ENCODE measurements around the gene GRM5.

GRM5 gene

DNA sequence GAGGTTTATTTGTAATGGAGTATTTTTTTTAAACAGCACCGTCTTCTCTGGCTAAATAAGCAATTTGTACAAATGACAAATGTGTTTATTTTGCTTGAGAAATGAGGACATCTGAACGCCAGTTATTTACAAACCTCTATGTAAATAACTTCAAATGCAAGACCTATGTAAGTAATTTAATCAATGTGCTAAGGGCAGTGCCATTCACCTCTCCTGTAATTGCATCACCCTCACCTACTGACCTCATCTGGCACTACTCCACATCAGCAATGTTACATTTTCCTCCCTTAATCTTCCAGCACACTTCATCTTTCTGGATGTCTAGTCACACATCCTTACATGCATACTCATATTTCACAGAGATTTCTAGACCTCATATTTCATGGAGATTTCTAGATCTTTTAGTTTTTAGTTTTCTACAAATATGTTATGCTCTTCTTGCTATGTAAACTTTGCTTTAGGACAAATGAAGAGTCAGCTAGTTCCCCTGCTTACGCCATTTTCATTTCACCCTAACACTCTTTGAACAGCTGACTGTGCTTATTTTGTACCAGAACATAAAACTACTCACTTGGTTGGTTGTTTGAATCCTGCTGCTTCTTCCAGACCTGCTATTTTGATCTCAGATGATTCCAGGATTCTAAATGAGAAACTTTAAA, 238.6 kb downstream of the GRM5 start:
- DNase-seq: no peak

DNA sequence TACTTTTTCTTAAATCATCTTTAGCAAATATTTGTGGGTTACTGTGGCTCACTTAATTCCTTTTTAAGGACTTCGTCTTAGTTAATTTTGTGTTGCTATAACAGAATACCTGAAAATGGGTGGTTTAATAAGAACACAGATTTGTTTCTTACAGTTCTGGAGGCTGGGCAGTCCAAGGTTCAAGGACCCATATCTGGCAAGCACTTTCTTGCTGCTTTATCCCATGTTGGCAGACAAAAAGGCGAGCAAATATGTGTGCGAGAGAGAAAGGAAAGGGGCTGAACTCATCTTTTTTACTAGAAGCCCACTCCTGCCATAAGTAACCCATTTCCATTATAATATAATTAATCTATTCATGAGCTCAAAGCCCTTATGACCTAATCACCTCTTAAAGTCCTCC, 246.2 kb downstream of the GRM5 start:
- DNase-seq: no peak

DNA sequence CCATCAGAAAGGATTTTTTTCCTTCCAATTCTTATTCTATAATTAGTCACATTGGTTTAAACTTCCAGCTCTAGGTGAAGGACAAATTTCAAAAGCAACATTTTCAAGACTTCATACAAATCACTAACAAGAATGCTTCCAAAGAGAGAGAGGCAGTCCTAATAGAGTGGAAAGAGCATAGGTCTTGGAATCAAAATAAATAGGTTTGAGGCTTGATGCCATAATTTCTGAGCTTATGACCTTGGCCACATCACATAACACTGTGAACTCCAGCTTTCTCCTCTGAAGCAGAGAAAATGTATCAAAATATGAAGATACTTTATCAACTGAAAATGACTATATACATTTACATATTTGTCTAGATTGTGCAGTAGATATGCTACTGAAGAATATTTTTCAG, 246.8 kb downstream of the GRM5 start:
- DNase-seq: no peak

DNA sequence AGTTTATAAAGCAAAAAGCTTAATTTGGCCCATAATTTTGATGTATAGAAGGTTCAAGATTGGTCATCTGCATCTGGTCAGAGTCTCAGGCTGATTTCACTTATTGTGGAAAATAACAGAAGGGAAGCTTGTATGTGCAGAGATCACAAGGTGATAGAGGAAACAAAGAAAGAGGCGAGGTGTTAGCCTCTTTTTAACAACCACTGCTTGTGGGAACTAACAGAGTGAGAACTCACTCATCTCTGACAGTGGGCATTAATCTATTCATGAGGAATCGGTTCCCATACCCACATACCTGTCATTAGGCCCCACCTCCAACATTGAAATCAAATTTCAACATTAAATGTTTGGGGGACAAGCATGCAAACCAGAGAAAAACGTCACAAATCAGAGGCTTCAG, 250.3 kb downstream of the GRM5 start:
- DNase-seq: no peak

DNA sequence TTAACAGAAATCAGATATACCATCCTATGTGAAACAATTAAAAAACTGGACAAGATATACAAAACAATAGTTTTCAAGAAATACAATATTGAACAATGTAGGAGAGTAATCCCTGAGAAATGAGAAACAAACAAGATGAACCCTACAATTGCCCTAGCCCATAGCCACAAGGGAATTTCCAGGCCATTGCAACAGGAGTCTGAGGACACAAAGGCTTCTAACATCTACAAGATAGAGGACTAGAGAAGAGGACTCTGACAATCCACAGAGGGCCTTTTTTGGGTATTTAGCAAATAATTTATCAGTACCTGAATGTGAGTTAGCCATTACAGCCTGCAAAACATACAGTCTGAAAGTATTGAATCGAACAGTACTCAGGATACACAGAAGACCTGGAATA, 251.7 kb downstream of the GRM5 start:
- DNase-seq: no peak

DNA sequence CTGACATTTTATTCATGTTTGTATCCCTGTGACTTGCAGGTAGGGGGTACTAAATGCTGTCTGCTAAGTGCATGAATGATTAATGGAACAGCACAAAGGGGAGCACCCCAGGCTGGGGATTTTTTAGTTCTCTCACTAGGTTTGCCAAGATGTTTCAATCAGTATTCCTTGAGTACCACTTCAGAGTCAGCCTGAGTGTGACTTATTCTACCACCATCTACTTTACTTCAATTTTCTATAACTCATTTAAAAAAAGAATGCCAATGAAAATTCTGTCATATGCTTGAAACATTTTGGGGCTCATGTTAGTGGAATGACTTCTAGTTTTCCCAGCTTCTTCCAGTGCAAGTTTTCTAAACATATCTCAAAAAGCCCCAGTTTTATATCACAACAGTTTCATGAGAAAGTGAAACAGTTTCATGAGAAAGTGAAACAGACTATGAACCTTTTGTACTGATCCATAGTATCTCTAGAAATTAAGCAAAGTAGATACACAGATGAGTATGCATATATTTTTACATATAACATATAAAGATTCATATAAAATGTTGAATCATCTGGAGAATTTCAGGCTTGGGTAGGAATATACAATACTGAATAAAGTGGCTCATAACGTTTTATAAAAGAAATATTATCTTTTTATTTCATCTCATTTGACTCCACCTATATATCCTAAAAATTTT, 252.4 kb downstream of the GRM5 start:
- DNase-seq: no peak

DNA sequence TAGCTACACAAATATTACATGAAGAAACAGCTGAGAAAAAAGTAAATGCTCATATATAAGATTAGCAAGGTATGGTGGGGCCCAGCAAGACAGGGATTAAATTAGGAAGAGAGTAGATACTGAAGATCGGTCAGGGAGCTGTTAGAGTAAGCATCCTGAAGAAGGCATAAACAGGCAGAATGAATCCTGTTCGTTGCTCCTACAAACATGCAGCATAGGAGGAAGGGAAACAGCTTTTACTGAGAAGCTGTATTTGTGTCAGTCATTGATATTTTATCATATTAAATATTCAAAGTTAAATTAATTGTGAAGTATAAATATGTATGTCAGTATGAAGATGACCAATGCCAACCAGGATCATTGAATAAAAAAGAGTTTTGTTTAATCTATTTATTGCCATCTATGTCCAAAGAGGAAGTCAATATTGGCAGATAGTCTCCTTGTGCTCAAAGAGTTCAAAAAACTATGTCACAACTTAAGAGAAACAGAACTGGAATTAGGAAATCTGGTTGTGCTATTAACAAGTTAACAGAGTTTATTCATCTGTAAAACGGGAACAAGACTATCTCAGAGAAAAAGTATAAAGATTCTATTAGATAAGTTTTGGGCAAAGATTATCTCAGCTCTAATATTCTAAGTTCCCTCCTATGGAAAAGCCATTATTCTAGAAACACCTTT, 255.2 kb downstream of the GRM5 start:
- no peak for DNase-seq

DNA sequence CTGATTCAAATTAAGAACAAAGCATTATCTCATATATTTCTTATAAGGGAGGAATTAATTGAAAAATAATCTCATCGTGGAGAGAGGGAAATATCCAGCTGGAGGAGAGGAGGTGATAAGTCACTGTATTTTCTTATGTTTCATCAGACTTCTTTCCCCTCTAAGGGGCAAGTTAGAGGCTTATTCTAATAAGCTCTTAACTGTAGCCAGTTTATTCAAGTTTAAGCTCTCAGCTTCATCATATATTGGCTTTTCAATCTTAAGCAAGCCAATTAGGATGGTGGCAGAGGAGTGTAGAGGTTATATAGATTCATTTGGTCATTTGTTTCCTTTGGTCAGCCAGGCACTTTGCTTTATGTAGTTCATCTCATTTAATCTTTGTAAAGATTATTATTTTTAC, 256.7 kb downstream of the GRM5 start:
- DNase-seq: no peak

DNA sequence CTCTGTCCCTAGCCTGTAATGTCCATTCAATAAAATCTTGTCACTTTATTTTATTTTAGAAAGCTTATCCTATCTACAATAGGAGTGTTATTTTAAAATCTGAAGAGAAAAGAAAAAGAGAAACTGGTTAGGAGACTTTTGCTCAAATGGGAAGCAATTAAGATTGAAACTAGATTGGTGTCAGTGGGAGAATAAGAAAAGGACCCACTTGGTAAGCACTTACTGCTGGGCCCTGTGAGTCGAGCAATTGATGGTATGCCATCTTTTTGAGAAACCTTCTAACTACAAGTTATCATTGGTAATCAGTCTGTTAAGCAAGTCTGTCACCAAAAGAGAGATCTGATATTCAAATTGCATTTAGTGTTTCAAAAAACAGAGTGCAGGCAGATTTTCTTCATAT, 258.4 kb downstream of the GRM5 start:
- DNase-seq: no peak

DNA sequence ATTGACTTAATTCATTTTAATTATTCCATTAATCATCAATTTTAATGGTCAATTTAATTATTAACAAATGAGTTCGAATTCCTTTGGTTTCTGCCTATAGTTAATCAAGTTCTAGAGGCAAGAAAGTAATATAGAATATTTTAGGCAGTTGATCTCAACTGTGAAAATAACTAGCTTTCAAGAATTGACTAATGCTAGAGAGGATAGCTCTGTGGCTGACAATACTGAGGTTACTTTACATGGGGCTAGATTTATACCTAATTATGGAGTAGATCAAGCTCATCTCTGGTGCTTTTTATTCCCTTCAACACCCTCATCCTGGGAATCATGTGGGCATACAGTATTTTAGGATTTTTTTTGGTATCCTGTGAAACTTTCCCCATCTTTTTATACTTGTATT, 259.4 kb downstream of the GRM5 start:
- no peak for DNase-seq

DNA sequence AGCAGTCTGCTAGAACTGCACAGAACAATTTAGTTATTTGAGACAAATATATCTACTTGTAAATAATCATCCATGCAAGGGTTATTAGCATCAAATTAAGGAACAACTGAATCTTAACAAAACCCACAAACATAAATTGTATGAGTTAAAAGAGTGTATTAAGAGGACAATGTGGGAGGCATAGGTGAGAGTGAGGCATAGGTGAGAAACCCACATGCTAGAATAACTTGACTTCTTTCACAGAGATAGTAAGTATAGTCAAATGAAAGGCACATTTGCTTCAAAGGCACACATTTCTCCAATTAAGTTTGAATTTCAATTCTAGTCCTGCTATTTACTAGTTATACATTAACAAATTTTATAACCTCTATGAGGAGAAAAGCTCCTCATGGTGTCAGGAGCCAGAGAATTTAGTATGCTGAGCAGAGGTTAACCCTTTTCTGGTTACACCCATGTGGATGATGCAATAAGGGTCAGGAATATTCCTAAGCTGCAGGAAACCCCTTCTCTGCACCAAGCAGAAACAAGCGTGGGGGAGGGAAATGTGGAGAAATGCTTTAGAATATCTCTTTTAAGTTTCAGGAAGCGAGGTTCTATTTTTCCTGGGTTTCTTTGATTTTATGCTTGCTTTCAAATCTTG, 264.2 kb downstream of the GRM5 start:
- DNase-seq: no peak

DNA sequence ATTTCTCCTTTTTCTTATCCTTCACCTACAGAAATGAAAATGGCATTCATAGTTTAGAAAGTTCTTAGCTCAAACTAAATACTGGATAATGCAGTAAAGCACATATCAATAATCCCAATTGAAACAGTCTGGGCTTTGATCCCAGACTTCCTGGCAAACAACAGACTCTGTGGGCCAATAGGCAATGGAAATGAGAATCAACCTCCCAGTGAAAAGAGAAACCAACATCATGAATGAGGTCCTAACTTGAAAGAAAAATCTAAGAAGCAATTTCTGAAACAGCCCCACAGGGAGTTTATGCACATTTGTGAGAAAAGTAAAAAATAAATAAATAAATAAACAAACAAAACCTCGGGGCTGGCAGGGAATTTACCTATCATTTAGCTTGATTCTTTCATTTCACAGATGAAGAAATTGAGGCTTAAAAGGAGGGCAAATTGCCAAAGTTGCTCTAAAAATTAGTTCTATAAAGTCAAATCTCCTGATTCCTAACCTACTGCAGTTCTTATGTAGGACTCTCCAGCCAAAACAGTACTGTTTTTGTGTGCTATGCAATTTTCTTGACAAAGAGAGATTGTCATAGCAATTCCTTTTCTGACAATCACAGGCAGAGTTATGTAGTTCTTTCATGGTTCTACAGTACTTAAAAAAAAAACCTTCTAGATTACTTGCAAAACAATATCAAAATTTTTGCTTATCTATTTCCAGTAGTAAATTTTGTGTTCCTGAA, 265.8 kb downstream of the GRM5 start:
- DNase-seq: no peak

DNA sequence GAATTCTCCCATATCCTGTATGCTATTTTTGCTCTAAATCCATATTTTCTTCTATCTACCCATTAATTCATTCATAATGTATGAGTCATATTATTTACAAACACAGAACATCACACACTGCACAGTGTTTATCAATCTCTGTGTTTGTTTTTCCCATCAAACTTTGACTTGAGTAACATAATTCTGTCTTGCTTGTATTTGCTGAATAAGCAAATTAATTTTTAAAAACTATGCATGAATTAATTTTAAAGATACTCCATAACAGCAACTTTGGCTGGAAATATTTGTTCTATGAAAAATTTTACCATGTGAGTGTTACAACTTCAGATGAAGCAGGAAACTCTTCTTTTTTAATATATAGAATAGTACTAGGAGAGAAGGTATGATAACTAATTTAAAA, 275.6 kb downstream of the GRM5 start:
- DNase-seq: no peak

DNA sequence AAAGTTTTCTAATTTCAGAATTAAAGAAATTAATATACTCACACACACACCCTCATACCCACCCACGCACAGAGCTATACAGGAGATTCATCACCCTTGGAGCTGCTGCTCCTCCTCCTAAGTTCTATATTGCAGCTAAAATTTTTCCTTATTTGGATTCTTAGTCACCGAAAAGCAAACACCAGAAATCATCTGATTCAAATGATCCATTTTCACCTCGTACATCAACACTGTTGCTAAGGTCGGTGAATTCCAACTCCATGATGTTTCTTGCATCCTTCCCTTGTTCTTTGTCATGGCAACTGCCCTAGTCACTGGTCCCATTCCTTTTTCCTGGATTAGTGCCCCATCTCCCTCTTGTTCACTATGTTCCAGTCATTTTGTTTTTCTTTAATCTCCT, 286.2 kb downstream of the GRM5 start:
- peak; percentile 93 for DNase-seq

DNA sequence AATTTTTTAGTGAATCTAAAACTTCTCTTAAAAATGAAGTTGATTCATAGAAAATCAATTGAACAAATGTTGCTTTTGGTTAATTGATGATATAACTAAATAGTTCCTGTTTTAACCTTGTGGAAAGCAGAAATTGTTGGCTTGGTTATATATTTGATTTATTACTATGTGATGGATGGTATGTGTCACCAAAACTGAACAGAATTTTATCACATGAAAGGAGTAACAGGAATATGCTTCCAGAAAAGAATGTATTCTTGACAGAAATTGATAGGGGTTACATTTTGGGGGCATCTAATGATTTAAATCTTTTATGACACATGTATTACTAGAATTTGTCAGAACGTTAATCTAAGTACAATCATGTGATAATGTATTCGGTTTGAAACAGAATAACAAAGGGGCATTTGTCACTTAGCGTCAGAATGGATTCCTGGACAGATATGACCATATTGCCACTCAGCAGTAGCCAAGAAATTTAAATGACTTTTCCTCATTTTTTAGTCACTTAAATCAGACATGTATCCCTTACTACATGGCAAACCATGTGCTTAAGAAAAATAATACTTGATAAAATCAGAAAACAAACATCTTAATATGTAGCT, 295.2 kb downstream of the GRM5 start:
- no peak for DNase-seq

DNA sequence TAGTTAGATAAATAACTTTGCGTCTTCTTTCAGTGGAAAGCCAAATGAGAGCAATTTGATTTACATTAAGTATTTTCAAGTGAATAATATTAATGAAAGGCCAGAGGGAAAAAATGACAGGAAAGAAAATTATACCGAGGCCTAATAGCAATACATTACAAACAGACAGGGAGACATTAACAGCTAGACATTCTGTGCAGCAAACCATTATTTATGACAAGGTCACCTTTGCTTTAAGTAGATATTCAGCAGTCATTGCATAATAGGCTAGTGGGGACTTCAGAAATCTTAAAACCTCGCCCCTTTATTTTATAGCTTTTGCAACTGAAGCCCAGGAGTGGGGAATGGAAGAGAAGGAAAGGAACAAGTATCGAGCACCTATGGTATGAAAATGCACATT, 321.6 kb downstream of the GRM5 start:
- DNase-seq: no peak

DNA sequence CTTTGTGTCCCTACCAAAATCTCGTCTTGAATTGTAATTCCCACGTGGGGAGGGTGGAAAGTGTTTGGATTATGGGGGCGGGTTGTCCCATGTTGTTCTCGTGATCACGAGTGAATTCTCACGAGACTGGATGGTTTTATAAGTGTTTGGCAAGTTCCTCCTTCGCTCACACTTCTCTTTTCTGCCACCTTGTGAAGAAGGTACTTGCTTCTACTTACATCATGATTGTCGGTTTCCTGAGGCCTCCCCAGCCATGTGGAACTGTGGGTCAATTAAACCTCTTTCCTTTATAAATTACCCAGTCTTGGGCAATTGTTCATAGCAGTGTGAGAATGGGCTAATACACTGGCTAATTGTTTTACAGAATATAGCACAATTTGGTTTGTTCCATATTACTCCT, 326.3 kb downstream of the GRM5 start:
- no peak for DNase-seq

DNA sequence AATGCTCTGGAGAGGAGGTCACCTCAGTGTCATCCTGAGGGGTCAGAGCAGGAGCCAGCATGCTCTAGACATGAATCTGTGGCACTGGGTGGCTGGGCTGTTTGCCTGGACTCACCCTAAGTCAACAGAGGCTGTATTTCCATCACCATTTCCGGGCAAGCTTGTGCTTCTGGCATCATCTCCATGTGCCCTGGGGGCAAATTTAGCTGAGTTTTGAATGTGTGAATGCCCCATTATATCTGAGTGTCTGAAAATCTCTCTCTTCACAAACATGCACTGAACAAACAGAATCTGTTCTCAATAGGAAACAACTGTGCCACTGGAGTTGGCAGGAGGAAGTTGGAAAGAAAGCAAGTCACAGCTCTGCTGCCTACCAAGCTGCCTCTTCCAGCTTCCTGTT, 356.2 kb downstream of the GRM5 start:
- DNase-seq: no peak

DNA sequence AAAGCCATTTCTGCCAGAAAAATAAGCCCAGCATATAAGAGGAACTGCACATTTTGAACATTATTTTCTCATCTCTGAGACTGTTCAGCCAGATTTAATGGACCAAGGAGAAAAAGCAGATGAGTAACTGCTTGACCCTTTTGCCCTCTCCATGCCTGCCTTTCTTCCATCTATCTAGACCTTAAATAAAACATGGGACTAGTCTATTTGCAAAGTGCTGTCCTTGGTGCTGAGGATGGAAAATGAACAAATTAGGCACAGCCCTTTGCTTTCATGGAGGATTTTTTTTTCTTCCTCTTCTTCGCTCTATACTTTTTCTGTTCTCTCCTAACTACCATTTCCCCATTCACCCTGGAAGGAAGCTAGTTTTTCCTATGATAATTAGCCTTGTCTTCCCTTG, 361.3 kb downstream of the GRM5 start:
- DNase-seq: peak; percentile 9

DNA sequence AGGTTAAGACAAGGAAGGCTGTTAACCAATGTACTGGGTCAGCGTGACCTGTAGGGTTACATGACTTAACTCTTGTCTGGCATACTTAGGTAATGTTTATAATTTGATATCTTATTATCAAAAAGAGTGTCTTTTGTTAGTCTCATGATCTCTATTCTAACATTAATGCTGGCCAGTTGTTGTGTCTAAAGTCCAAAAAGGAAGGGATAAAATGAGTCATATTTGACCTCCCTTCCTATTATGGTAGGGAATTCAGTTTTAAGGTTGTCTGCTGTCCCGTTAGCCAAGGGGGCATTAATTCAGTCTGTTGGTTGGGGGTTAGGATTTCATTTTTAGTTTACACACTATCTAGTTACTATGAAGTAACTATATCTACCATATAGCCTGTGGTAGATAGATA, 364.0 kb downstream of the GRM5 start:
- DNase-seq: no peak

DNA sequence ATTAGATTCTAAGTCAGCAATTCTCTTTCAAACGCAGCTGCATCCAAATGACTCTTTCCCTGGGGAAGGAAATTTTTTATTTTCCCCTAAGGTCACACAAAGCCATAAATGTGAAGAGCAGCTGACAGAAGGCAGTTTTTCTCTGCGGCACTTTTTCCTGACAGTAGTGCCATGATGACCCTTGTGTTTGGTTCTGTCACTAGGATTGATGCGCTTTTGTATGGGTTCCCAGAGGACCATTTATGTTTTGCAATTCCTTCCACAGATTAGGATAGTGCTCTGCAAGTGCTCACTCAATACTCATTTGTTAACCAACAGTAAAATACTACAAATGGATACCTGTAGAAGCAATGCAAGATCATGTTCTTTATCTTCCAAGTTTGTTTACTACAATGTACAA, 368.6 kb downstream of the GRM5 start:
- no peak for DNase-seq

DNA sequence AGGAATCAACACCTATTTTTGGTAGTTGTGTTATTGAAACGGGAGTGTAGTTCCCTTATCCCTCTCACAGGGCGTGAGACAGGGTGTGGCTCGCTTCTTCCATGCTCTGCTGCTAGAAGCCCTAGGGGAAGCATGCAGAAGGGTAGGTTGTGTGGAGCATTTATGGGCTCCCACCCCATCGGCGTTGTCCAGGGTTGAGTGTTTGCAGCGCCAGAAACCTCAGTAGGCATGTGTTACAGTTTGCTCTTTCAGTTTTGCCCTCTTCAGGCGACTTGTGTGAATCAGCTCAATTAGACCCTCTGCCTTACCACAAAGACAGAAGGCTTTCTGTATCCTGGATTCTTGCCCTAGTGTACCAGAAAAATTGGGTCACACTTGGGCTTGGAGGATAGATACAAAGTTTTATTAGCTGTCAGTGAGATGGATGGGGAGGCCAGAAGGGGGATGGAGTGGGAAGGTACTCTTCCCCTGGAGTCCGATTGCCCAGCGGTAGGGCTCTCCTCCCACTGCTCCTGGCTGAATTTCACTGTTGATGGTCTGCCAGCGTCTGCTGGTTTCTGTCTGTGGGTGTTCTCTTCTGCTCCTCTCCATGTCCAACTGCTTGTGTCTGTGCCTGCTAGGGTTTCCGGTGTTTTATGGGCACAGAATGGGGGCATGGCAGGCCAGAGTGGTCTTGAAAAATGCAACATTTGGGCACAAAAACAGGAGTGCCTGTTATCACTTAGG, 369.9 kb downstream of the GRM5 start:
- no peak for DNase-seq

Measured in fibroblast of skin of right quadriceps (primary cell).